ENCODE results near the gene CARD9. TPM values are rescaled to one million over a fixed set of nuclear protein-coding genes. Genes with fewer than 3 reads are reported as not detected.
"Not testable (repeated sequence)": the region's sequence is repeated elsewhere in the genome, so short reads cannot be mapped to it uniquely, and the experiment has no call there.

Gene CARD9
- total and polyA plus RNA-seq, 4 donors: 2.3 to 3.4 (median 2.9) TPM

GRCh38 chr9:136319244-136319643 lies 54.2 kb downstream of the CARD9 start:
- WGBS (ENCODE audit: insufficient coverage): 94% methylated on average over 7 of the region's 14 CpGs
- DNase-seq (ENCODE audit: low read depth in 4 of 6, low spot score in 6 of 6); H3K27ac ChIP-seq (ENCODE audit: low read depth, low read length); H3K4me3 ChIP-seq (ENCODE audit: low read depth, low read length); H3K36me3 ChIP-seq (ENCODE audit: control insufficient read depth, insufficient read depth, low read length); H3K9me3 ChIP-seq (ENCODE audit: control insufficient read depth, insufficient read depth, low read length); H3K27me3 ChIP-seq (ENCODE audit: control insufficient read depth, insufficient read depth, low read length): not testable (repeated sequence)
- H3K4me1 ChIP-seq (ENCODE audit: control insufficient read depth, insufficient read depth, low read length): peaks cover 14% of the 10 kb centered on the region

GRCh38 chr9:136318776-136319241 lies 54.7 kb downstream of the CARD9 start:
- Histone ChIP-seq H3K36me3 (ENCODE audit: control insufficient read depth, insufficient read depth, low read length) (no peaks in the 10 kb centered on the region), H3K4me3 (ENCODE audit: low read depth, low read length) (no peak overlapping the region), H3K27me3 (ENCODE audit: control insufficient read depth, insufficient read depth, low read length) (no peaks in the 10 kb centered on the region), H3K9me3 (ENCODE audit: control insufficient read depth, insufficient read depth, low read length) (peaks cover 3% of the 10 kb centered on the region), H3K27ac (ENCODE audit: low read depth, low read length) (no peak overlapping the region), H3K4me1 (ENCODE audit: control insufficient read depth, insufficient read depth, low read length) (peaks cover 10% of the 10 kb centered on the region)
- 77% methylated on average over 16 of the region's 16 CpGs for WGBS (ENCODE audit: insufficient coverage)
- DNase-seq (ENCODE audit: low read depth in 4 of 6, low spot score in 6 of 6): no peak

GRCh38 chr9:136318111-136318775 lies 55.2 kb downstream of the CARD9 start:
- Histone ChIP-seq H3K27me3 (ENCODE audit: control insufficient read depth, insufficient read depth, low read length) (no peaks in the 10 kb centered on the region), H3K4me3 (ENCODE audit: low read depth, low read length) (no peak overlapping the region), H3K27ac (ENCODE audit: low read depth, low read length) (no peak overlapping the region), H3K9me3 (ENCODE audit: control insufficient read depth, insufficient read depth, low read length) (peaks cover 3% of the 10 kb centered on the region), H3K4me1 (ENCODE audit: control insufficient read depth, insufficient read depth, low read length) (peaks cover 4% of the 10 kb centered on the region), H3K36me3 (ENCODE audit: control insufficient read depth, insufficient read depth, low read length) (no peaks in the 10 kb centered on the region)
- DNase-seq (ENCODE audit: low read depth in 4 of 6, low spot score in 6 of 6): no peak
- 56% methylated on average over 19 of the region's 21 CpGs for WGBS (ENCODE audit: insufficient coverage)

GRCh38 chr9:136317695-136318094 lies 55.8 kb downstream of the CARD9 start:
- Histone ChIP-seq H3K4me3 (ENCODE audit: low read depth, low read length) (no peak overlapping the region), H3K27ac (ENCODE audit: low read depth, low read length) (no peak overlapping the region)
- WGBS (ENCODE audit: insufficient coverage): 80% methylated on average over 16 of the region's 16 CpGs

GRCh38 chr9:136316896-136317676 lies 56.4 kb downstream of the CARD9 start:
- Histone ChIP-seq H3K27ac (ENCODE audit: low read depth, low read length) (no peak overlapping the region), H3K36me3 (ENCODE audit: control insufficient read depth, insufficient read depth, low read length) (no peaks in the 10 kb centered on the region), H3K4me1 (ENCODE audit: control insufficient read depth, insufficient read depth, low read length) (no peaks in the 10 kb centered on the region), H3K27me3 (ENCODE audit: control insufficient read depth, insufficient read depth, low read length) (no peaks in the 10 kb centered on the region), H3K9me3 (ENCODE audit: control insufficient read depth, insufficient read depth, low read length) (peaks cover 3% of the 10 kb centered on the region), H3K4me3 (ENCODE audit: low read depth, low read length) (no peak overlapping the region)
- 75% methylated on average over 12 of the region's 13 CpGs for WGBS (ENCODE audit: insufficient coverage)
- DNase-seq (ENCODE audit: low read depth in 4 of 6, low spot score in 6 of 6): no peak

More at GRCh38 chr9:136317695-136318094, 55.8 kb downstream of the CARD9 start:
- Histone ChIP-seq H3K4me1 (ENCODE audit: control insufficient read depth, insufficient read depth, low read length) (no peaks in the 10 kb centered on the region), H3K27me3 (ENCODE audit: control insufficient read depth, insufficient read depth, low read length) (no peaks in the 10 kb centered on the region), H3K9me3 (ENCODE audit: control insufficient read depth, insufficient read depth, low read length) (peaks cover 3% of the 10 kb centered on the region), H3K36me3 (ENCODE audit: control insufficient read depth, insufficient read depth, low read length) (no peaks in the 10 kb centered on the region)
- DNase-seq (ENCODE audit: low read depth in 4 of 6, low spot score in 6 of 6): no peak

GRCh38 chr9:136316271-136316751 lies 57.2 kb downstream of the CARD9 start:
- WGBS (ENCODE audit: insufficient coverage): 94% methylated on average over 18 of the region's 23 CpGs
- Histone ChIP-seq H3K4me1 (ENCODE audit: control insufficient read depth, insufficient read depth, low read length) (no peaks in the 10 kb centered on the region), H3K9me3 (ENCODE audit: control insufficient read depth, insufficient read depth, low read length) (peaks cover 3% of the 10 kb centered on the region), H3K27ac (ENCODE audit: low read depth, low read length) (no peak overlapping the region), H3K36me3 (ENCODE audit: control insufficient read depth, insufficient read depth, low read length) (no peaks in the 10 kb centered on the region), H3K4me3 (ENCODE audit: low read depth, low read length) (no peak overlapping the region), H3K27me3 (ENCODE audit: control insufficient read depth, insufficient read depth, low read length) (no peaks in the 10 kb centered on the region)
- no peak for DNase-seq (ENCODE audit: low read depth in 4 of 6, low spot score in 6 of 6)

GRCh38 chr9:136314944-136315343 lies 58.5 kb downstream of the CARD9 start:
- no peaks in the 10 kb centered on the region for H3K27me3 ChIP-seq (ENCODE audit: control insufficient read depth, insufficient read depth, low read length)
- H3K36me3 ChIP-seq (ENCODE audit: control insufficient read depth, insufficient read depth, low read length): peaks cover 2% of the 10 kb centered on the region
- no peak for DNase-seq (ENCODE audit: low read depth in 4 of 6, low spot score in 6 of 6)
- H3K9me3 ChIP-seq (ENCODE audit: control insufficient read depth, insufficient read depth, low read length): peaks cover 3% of the 10 kb centered on the region
- H3K4me1 ChIP-seq (ENCODE audit: control insufficient read depth, insufficient read depth, low read length): peaks cover 9% of the 10 kb centered on the region
- H3K4me3 ChIP-seq (ENCODE audit: low read depth, low read length): no peak overlapping the region
- H3K27ac ChIP-seq (ENCODE audit: low read depth, low read length): no peak overlapping the region
- WGBS (ENCODE audit: insufficient coverage): 75% methylated on average over 4 of the region's 4 CpGs

GRCh38 chr9:136314056-136314416 lies 59.4 kb downstream of the CARD9 start:
- Histone ChIP-seq H3K27ac (ENCODE audit: low read depth, low read length) (no peak overlapping the region), H3K27me3 (ENCODE audit: control insufficient read depth, insufficient read depth, low read length) (no peaks in the 10 kb centered on the region), H3K4me1 (ENCODE audit: control insufficient read depth, insufficient read depth, low read length) (peaks cover 15% of the 10 kb centered on the region), H3K9me3 (ENCODE audit: control insufficient read depth, insufficient read depth, low read length) (peaks cover 3% of the 10 kb centered on the region), H3K4me3 (ENCODE audit: low read depth, low read length) (no peak overlapping the region), H3K36me3 (ENCODE audit: control insufficient read depth, insufficient read depth, low read length) (peaks cover 5% of the 10 kb centered on the region)
- 82% methylated on average over 2 of the region's 3 CpGs for WGBS (ENCODE audit: insufficient coverage)
- no peak for DNase-seq (ENCODE audit: low read depth in 4 of 6, low spot score in 6 of 6)

Measured in spinal cord (tissue), 10 donors.